ENCODE data around the gene FATE1.

Gene FATE1

GRCh38 chrX:151704041-151704663 is 11.7 kb upstream of the FATE1 start:
- DNase-seq (ENCODE audit: low read depth): no peak

GRCh38 chrX:151708821-151709220 is 7.0 kb upstream of the FATE1 start:
- no peak for DNase-seq (ENCODE audit: low read depth)

GRCh38 chrX:151710457-151710856 is 5.4 kb upstream of the FATE1 start:
- DNase-seq (ENCODE audit: low read depth): no peak

GRCh38 chrX:151711154-151711553 is 4.7 kb upstream of the FATE1 start:
- DNase-seq (ENCODE audit: low read depth): no peak

GRCh38 chrX:151711787-151712186 is 4.0 kb upstream of the FATE1 start:
- DNase-seq (ENCODE audit: low read depth): no peak

GRCh38 chrX:151712253-151712652 is 3.6 kb upstream of the FATE1 start:
- DNase-seq (ENCODE audit: low read depth): no peak

- DNase-seq (ENCODE audit: low read depth): no peak
Observed at GRCh38 chrX:151713849-151714248, 2.0 kb upstream of the FATE1 start.

GRCh38 chrX:151714362-151714761 is 1.5 kb upstream of the FATE1 start:
- no peak for DNase-seq (ENCODE audit: low read depth)

GRCh38 chrX:151722241-151722846 is 6.5 kb downstream of the FATE1 start:
- DNase-seq (ENCODE audit: low read depth): no peak

GRCh38 chrX:151723156-151723760 is 7.4 kb downstream of the FATE1 start:
- no peak for DNase-seq (ENCODE audit: low read depth)

GRCh38 chrX:151724563-151725337 is 8.9 kb downstream of the FATE1 start:
- DNase-seq (ENCODE audit: low read depth): no peak

- DNase-seq (ENCODE audit: low read depth): no peak
Observed at GRCh38 chrX:151725338-151725614, 9.4 kb downstream of the FATE1 start.

- DNase-seq (ENCODE audit: low read depth): no peak
Observed at GRCh38 chrX:151726751-151727150, 10.9 kb downstream of the FATE1 start.

- DNase-seq (ENCODE audit: low read depth): no peak
Observed at GRCh38 chrX:151727346-151727745, 11.5 kb downstream of the FATE1 start.

- no peak for DNase-seq (ENCODE audit: low read depth)
Observed at GRCh38 chrX:151729056-151729725, 13.4 kb downstream of the FATE1 start.

GRCh38 chrX:151734446-151734845 is 18.6 kb downstream of the FATE1 start, which contains the start of gene CNGA2:
Gene CNGA2 (plus strand): TSS chrX:151734746. CDS start chrX:151738484, 3,738 bp downstream.
- DNase-seq (ENCODE audit: low read depth): no peak

GRCh38 chrX:151735219-151735618 is 19.4 kb downstream of the FATE1 start:
- no peak for DNase-seq (ENCODE audit: low read depth)

GRCh38 chrX:151736685-151737084 is 20.9 kb downstream of the FATE1 start:
- DNase-seq (ENCODE audit: low read depth): no peak

- DNase-seq (ENCODE audit: low read depth): no peak
Observed at GRCh38 chrX:151737494-151737893, 21.7 kb downstream of the FATE1 start.

GRCh38 chrX:151738751-151739150 is 22.9 kb downstream of the FATE1 start:
- no peak for DNase-seq (ENCODE audit: low read depth)

- DNase-seq (ENCODE audit: low read depth): no peak
Observed at GRCh38 chrX:151741606-151742005, 25.8 kb downstream of the FATE1 start.

GRCh38 chrX:151742311-151742710 is 26.5 kb downstream of the FATE1 start:
- DNase-seq (ENCODE audit: low read depth): no peak

Data from activated T-cell treated with anti-CD3 and anti-CD28 coated beads for 24 hours (primary cell).